Panc1 (cell line): ENCODE data around the gene TIPRL.

Experiments
- CTCF ChIP-seq: fragments of 450-650 bp; IDR thresholded peaks from 2 replicates; pipeline ENCODE4 v1.5.1; 2017; ENCODE audit warnings: mild to moderate bottlenecking
- POLR2AphosphoS5 ChIP-seq: IDR thresholded peaks from 2 replicates; pipeline ENCODE4 v1.6.1; 2012; ENCODE audit warnings: mild to moderate bottlenecking, low read depth, low read length, moderate library complexity

- no peak for TF ChIP-seq CTCF
- TF ChIP-seq POLR2AphosphoS5 = no peak
Observed at GRCh38 chr1:168159979-168160378, 18.8 kb upstream of the TIPRL start.
